ENCODE results near the gene LPGAT1. TPM values are rescaled to one million over a fixed set of nuclear protein-coding genes. Genes with fewer than 3 reads are reported as not detected.

LPGAT1 gene
- total RNA-seq, 6 experiments from 2014 or later, result 32.0 to 141 (median 55.7) TPM

DNA sequence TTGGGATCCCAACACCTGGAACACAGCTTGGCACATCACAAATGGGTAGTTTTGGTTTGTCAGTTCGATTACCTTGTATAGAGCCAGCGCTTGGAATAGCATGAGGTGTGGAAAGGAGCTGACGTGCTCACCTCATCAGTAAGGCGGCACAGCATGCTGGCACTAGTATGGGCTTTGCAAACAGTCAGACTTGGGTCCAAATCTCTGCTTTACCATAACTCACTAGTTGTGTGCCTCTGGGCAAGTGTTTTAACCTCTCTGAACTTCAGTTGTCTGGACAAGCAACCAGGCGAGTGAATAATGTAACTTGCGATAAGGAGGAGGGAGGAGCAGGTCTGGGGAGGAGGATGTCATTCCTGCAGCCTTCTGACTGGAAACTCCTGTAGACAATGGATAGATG, 128.8 kb downstream of the LPGAT1 start:
- no peak for DNase-seq
- Histone ChIP-seq H3K36me3 (no peaks in the 10 kb centered on the region), H3K27me3 (no peaks in the 10 kb centered on the region), H3K4me1 (no peaks in the 10 kb centered on the region), H3K9me3 (no peaks in the 10 kb centered on the region), H3K4me3 (no peak overlapping the region), H3K27ac (no peak overlapping the region)
- 98% methylated on average over 6 of the region's 6 CpGs for WGBS (ENCODE audit: insufficient coverage, low coverage, low lambda C conversion rate, missing lambda C conversion rate)
- TF ChIP-seq, protein P1, sequence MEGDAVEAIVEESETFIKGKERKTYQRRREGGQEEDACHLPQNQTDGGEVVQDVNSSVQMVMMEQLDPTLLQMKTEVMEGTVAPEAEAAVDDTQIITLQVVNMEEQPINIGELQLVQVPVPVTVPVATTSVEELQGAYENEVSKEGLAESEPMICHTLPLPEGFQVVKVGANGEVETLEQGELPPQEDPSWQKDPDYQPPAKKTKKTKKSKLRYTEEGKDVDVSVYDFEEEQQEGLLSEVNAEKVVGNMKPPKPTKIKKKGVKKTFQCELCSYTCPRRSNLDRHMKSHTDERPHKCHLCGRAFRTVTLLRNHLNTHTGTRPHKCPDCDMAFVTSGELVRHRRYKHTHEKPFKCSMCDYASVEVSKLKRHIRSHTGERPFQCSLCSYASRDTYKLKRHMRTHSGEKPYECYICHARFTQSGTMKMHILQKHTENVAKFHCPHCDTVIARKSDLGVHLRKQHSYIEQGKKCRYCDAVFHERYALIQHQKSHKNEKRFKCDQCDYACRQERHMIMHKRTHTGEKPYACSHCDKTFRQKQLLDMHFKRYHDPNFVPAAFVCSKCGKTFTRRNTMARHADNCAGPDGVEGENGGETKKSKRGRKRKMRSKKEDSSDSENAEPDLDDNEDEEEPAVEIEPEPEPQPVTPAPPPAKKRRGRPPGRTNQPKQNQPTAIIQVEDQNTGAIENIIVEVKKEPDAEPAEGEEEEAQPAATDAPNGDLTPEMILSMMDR (IDR thresholded peaks at IDR 0.05), result no peak
- no peak for TF ChIP-seq POLR2A (IDR thresholded peaks at IDR 0.05)
- intact Hi-C loops (cut with DNase I), result no loop called here
- ATAC-seq, result no peak

DNA sequence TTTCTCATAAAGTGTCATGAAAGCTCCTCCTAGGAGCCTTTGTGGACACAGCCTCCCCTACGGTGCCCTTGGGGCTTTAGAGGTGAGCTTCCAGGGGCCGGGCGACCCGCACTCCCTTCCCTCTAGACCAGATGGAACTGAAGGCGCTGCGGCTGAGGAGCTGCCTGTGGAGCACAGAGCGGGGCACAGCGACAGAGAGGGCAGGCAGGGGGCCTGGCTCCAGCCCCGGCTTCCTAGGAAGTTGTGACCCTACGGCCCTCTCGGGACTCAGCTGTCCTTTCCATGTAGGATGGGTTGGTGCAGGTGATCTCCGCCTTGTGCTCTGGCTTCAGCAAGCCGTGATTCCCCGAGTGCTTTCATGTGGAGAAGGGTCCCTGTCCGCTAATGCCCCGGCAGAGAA, 131.5 kb downstream of the LPGAT1 start:
- Histone ChIP-seq H3K27ac (no peak overlapping the region), H3K4me1 (no peaks in the 10 kb centered on the region), H3K27me3 (no peaks in the 10 kb centered on the region), H3K4me3 (no peak overlapping the region), H3K36me3 (no peaks in the 10 kb centered on the region), H3K9me3 (no peaks in the 10 kb centered on the region)
- intact Hi-C loops (cut with DNase I), result no loop called here
- TF ChIP-seq POLR2A (IDR thresholded peaks at IDR 0.05), result no peak
- TF ChIP-seq, protein P1 (IDR thresholded peaks at IDR 0.05), result no peak
- ATAC-seq (no peak), DNase-seq (no peak)
- WGBS (ENCODE audit: insufficient coverage, low coverage, low lambda C conversion rate, missing lambda C conversion rate), result 55% methylated on average over 4 of the region's 16 CpGs

DNA sequence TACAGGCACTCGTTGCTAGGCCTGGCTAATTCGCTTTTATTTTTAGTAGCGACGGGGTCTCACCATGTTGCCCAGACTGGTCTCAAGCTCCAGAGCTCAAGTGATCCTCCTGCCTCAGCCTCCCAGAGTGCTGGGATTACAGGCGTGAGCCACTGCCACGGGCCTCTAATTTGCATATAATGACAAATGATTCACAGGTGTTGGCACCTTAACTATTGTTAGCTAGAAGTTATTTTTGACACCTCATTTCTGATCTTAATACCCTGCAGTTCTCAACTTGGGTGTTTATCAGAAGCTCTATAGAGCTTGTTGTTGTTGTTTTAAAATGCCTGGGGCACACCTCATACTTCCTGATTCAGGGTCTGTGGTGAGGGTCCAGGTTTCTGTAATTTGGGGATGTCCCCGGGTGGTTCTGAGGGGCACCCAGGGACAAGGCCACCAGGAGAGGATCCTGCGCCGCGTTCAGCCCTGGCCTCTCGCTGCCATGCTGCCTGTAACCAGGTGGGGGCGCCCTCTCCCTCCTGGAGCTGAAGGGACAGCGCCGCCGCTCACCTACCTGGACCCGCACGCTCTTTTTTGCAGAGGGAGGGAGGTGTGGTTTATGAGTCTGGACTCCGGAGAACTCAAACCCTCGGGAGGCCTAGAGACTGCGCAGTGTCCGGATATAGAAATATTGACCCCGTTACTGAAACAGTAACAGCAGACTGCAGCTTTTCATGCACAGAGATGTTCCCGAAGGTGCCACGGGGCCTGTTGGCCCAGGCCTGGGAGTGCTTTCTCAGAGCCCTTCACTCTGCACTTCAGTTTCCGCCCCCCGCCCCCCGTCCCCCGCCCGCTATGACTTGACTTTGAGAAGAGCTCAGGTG, 132.2 kb downstream of the LPGAT1 start:
- Histone ChIP-seq H3K9me3 (no peaks in the 10 kb centered on the region), H3K4me1 (no peaks in the 10 kb centered on the region), H3K27me3 (no peaks in the 10 kb centered on the region), H3K27ac (no peak overlapping the region), H3K36me3 (no peaks in the 10 kb centered on the region), H3K4me3 (peak overlapping the region in 2 of 3 donors; percentile 13 to 32)
- intact Hi-C loops (cut with DNase I), result no loop called here
- peak; percentile 87 to 91 (median 88) for DNase-seq
- 16% methylated on average over 22 of the region's 29 CpGs for WGBS (ENCODE audit: insufficient coverage, low coverage, low lambda C conversion rate, missing lambda C conversion rate)
- peak; percentile 99 to 100 (median 99) for ATAC-seq
- no peak for TF ChIP-seq POLR2A (IDR thresholded peaks at IDR 0.05)
- TF ChIP-seq, protein P1 (IDR thresholded peaks at IDR 0.05), result peak; percentile 96 to 99 (median 98)

DNA sequence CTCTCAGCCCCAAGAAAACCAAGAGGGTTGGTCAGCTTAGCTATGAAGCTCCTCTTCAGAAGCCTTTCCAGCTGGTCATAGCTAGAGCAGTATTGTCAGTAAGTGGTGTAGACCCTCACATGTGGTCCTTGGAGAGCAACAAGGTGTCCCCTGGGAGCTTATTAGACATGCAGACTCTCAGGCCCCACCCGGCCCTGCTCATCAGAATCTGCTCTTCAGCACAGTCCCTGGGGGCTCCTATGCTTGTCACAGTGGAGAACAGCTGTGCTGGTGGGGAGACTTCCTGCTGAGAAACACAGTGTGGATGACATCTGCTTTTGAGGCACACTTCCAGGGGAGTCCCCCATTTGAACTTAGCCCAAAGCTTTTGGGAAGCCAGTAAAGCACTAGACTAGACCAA, 133.2 kb downstream of the LPGAT1 start:
- Histone ChIP-seq H3K36me3 (no peaks in the 10 kb centered on the region), H3K4me3 (no peak overlapping the region), H3K9me3 (no peaks in the 10 kb centered on the region), H3K27ac (no peak overlapping the region), H3K27me3 (no peaks in the 10 kb centered on the region), H3K4me1 (no peaks in the 10 kb centered on the region)
- TF ChIP-seq POLR2A (IDR thresholded peaks at IDR 0.05), result no peak
- TF ChIP-seq, protein P1 (IDR thresholded peaks at IDR 0.05), result no peak
- 60% methylated on average over 1 of the region's 1 CpG for WGBS (ENCODE audit: insufficient coverage, low coverage, low lambda C conversion rate, missing lambda C conversion rate)
- DNase-seq, result no peak
- intact Hi-C loops (cut with DNase I), result no loop called here
- ATAC-seq, result no peak
